A549 (cell line): ENCODE results near the gene PHACTR2. TPM values are rescaled to one million over a fixed set of nuclear protein-coding genes. Genes with fewer than 3 reads are reported as not detected.

Experiments
- ATAC-seq, 2 experiments: fragments of 200-7000 bp in 1 of 2; fragments of >200 bp in 1 of 2; cut with Nextera tagmentation in 1 of 2; cut with Tn5 transposase in 1 of 2; 3 replicates each; pipeline versions ENCODE4 v1.8.0 to v1.9.1; 2018 to 2020; ENCODE audit warnings: mild to moderate bottlenecking in 1 of 2, moderate library complexity in 1 of 2
- CTCF ChIA-PET: fragments of 300-600 bp; sonication (Branson Sonifier 250); formaldehyde crosslinking; extraction: SDS; loops from one replicate; lab custom pipeline; 2021; ENCODE audit warnings: antibody characterized with exemption, inconsistent platforms; lab: Yijun Ruan, JAX
- POLR2A ChIA-PET: fragments of 350-600 bp; formaldehyde crosslinking; extraction: SDS; loops from one replicate; lab custom pipeline; 2021; ENCODE audit warnings: antibody characterized with exemption, inconsistent platforms; lab: Yijun Ruan, JAX
- DNase-seq, 2 experiments: peaks; one replicate each; pipeline versions ENCODE4 v3.0.0 to v3.0.0-alpha.2; 2011 to 2016; ENCODE audit warnings: low read depth in 1 of 2, low spot score in 1 of 2
- FAIRE-seq: peaks from 2 replicates; lab custom pipeline; 2011; peaks lifted over from hg19 to GRCh38; lab: Jason Lieb, UNC
- H3K27ac ChIP-seq, 2 experiments: fragments of >200 bp; sonication (Bioruptor Twin); formaldehyde crosslinking; 3 replicates each; pipeline ENCODE4 v1.5.1; 2016 to 2017
- H3K4me1 ChIP-seq: fragments of >200 bp; sonication (Bioruptor Twin); formaldehyde crosslinking; 3 replicates; pipeline ENCODE4 v1.6.1; 2016
- H3K4me2 ChIP-seq: fragments of >200 bp; sonication (Bioruptor Twin); formaldehyde crosslinking; 3 replicates; pipeline ENCODE4 v1.6.1; 2016
- H3K4me3 ChIP-seq: fragments of >200 bp; sonication (Bioruptor Twin); formaldehyde crosslinking; 3 replicates; pipeline ENCODE4 v1.5.1; 2016
- H3K9me3 ChIP-seq: fragments of >200 bp; sonication (Bioruptor Twin); formaldehyde crosslinking; 3 replicates; pipeline ENCODE4 v1.6.1; 2016
- BCL3 ChIP-seq: fragments of >200 bp; sonication (Bioruptor Twin); formaldehyde crosslinking; IDR thresholded peaks from 3 replicates; pipeline ENCODE4 v1.6.1; 2016
- CBX8 ChIP-seq: fragments of 200-600 bp; sonication (generic); IDR thresholded peaks from 2 replicates; pipeline ENCODE4 v1.6.1; 2016
- CHD2 ChIP-seq: fragments of 150-350 bp; IDR thresholded peaks from 2 replicates; pipeline ENCODE4 v1.6.1; 2014; ENCODE audit warnings: low read length; ENCODE audit not compliant: partially characterized antibody
- CHD4 ChIP-seq: fragments of 200-600 bp; sonication (generic); IDR thresholded peaks from 2 replicates; pipeline ENCODE4 v1.6.1; 2016; ENCODE audit warnings: antibody characterized with exemption, mild to moderate bottlenecking, borderline replicate concordance
- E2F6 ChIP-seq: IDR thresholded peaks from 2 replicates; pipeline ENCODE4 v1.6.1; 2012; ENCODE audit warnings: low read depth, borderline replicate concordance
- EHF ChIP-seq: fragments of 250-450 bp; sonication (Bioruptor Pico); IDR thresholded peaks from 2 replicates; pipeline ENCODE4 v1.5.0; 2020; ENCODE audit warnings: mild to moderate bottlenecking
- ELK1 ChIP-seq: fragments of 150-350 bp; IDR thresholded peaks from 2 replicates; pipeline ENCODE4 v1.6.1; 2014; ENCODE audit warnings: low read depth, mild to moderate bottlenecking, low read length
- GATA3 ChIP-seq: IDR thresholded peaks from 2 replicates; pipeline ENCODE4 v1.6.1; 2012; ENCODE audit warnings: borderline replicate concordance
- HOXA7 ChIP-seq: fragments of 250-450 bp; sonication (Bioruptor Pico); IDR thresholded peaks from 2 replicates; pipeline ENCODE4 v1.5.0; 2020; ENCODE audit warnings: mild to moderate bottlenecking, moderate library complexity
- MAFK ChIP-seq: fragments of 450-650 bp; IDR thresholded peaks from 2 replicates; pipeline ENCODE4 v1.6.1; 2014; ENCODE audit not compliant: partially characterized antibody
- MYC ChIP-seq: IDR thresholded peaks from 2 replicates; pipeline ENCODE4 v1.6.1; 2012; ENCODE audit warnings: mild to moderate bottlenecking, inconsistent platforms, low read length, improper control_type of control experiment, borderline replicate concordance
- NR3C1 ChIP-seq: fragments of >200 bp; sonication (Bioruptor Twin); formaldehyde crosslinking; IDR thresholded peaks from 3 replicates; pipeline ENCODE4 v1.6.1; 2017
- PHF8 ChIP-seq: fragments of 200-600 bp; sonication (generic); IDR thresholded peaks from 2 replicates; pipeline ENCODE4 v1.6.1; 2016; ENCODE audit warnings: low read depth, mild to moderate bottlenecking, antibody characterized with exemption, moderate library complexity, borderline replicate concordance
- POLR2AphosphoS2 ChIP-seq: conservative IDR thresholded peaks from 2 replicates; pipeline ENCODE4 v1.6.1; 2012; ENCODE audit warnings: low read length, improper control_type of control experiment, inconsistent platforms
- RARB ChIP-seq: fragments of 250-450 bp; sonication (Bioruptor Pico); IDR thresholded peaks from 2 replicates; pipeline ENCODE4 v1.8.0; 2021; ENCODE audit warnings: mild to moderate bottlenecking, moderate library complexity
- RFX5 ChIP-seq: fragments of 450-650 bp; IDR thresholded peaks from 2 replicates; pipeline ENCODE4 v1.7.1; 2014; ENCODE audit warnings: antibody characterized with exemption, mild to moderate bottlenecking, moderate library complexity
- SREBF2 ChIP-seq: fragments of 450-650 bp; IDR thresholded peaks from 2 replicates; pipeline ENCODE4 v1.6.1; 2014; ENCODE audit warnings: mild to moderate bottlenecking, moderate library complexity
- WGBS: methylation state at CpG from one replicate; pipeline ENCODE4 v1.1.6; 2017; ENCODE audit errors: missing lambda C conversion rate; 5-methylcytosine and 5-hydroxymethylcytosine counted together
- polyA plus RNA-seq, 4 experiments: library from polyadenylated mRNA; depleted of rRNA in 3 of 4; stranded (reverse); fragments of >200 nt; fragmentation: RNase III in 1 of 4; extraction: RNeasy Plus Mini Kit Qiagen cat#74134 plus additional on column Dnase treatment in 1 of 4; gene quantifications; 2 replicates in 3 of 4; 3 replicates in 1 of 4; pipeline ENCODE4 v1.2.3, GENCODE V29; 2011 to 2017
- TF ChIP-seq, protein P1 (sequence below): fragments of >200 bp; sonication (Bioruptor Twin); formaldehyde crosslinking; IDR thresholded peaks from 3 replicates; pipeline ENCODE4 v1.5.1; 2016
- TF ChIP-seq, protein P2 (sequence below): fragments of 200-600 bp; sonication (generic); IDR thresholded peaks from 2 replicates; pipeline ENCODE4 v1.6.1; 2016; ENCODE audit warnings: antibody characterized with exemption, mild to moderate bottlenecking, moderate library complexity

The PHACTR2 gene
- polyA plus RNA-seq, 2 of the 4 experiments (the other 2 are of a cell fraction): 2.5 to 10.4 TPM

- TF ChIP-seq BCL3 (no peak), MYC (no peak), NR3C1 (no peak), GATA3 (no peak), POLR2AphosphoS2 (no peak), EHF (CRISPR knock-in tag) (no peak), RARB (CRISPR knock-in tag) (no peak), ELK1 (no peak), MAFK (no peak), PHF8 (no peak)
These were observed 31.1 kb downstream of the PHACTR2 start (continued) for GRCh38 chr6:143708889-143709288.

GRCh38 chr6:143711714-143712113 is 33.9 kb downstream of the PHACTR2 start:
- 96% methylated on average over 3 of the region's 3 CpGs for WGBS
- no peaks in the 10 kb centered on the region for H3K9me3 ChIP-seq
- no peaks in the 10 kb centered on the region for H3K4me1 ChIP-seq
- H3K4me2 ChIP-seq: no peak overlapping the region
- DNase-seq: no peak
- no peak for TF ChIP-seq CBX8
- no peak for TF ChIP-seq E2F6
- TF ChIP-seq, protein P1, sequence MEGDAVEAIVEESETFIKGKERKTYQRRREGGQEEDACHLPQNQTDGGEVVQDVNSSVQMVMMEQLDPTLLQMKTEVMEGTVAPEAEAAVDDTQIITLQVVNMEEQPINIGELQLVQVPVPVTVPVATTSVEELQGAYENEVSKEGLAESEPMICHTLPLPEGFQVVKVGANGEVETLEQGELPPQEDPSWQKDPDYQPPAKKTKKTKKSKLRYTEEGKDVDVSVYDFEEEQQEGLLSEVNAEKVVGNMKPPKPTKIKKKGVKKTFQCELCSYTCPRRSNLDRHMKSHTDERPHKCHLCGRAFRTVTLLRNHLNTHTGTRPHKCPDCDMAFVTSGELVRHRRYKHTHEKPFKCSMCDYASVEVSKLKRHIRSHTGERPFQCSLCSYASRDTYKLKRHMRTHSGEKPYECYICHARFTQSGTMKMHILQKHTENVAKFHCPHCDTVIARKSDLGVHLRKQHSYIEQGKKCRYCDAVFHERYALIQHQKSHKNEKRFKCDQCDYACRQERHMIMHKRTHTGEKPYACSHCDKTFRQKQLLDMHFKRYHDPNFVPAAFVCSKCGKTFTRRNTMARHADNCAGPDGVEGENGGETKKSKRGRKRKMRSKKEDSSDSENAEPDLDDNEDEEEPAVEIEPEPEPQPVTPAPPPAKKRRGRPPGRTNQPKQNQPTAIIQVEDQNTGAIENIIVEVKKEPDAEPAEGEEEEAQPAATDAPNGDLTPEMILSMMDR: no peak
- TF ChIP-seq, protein P2, sequence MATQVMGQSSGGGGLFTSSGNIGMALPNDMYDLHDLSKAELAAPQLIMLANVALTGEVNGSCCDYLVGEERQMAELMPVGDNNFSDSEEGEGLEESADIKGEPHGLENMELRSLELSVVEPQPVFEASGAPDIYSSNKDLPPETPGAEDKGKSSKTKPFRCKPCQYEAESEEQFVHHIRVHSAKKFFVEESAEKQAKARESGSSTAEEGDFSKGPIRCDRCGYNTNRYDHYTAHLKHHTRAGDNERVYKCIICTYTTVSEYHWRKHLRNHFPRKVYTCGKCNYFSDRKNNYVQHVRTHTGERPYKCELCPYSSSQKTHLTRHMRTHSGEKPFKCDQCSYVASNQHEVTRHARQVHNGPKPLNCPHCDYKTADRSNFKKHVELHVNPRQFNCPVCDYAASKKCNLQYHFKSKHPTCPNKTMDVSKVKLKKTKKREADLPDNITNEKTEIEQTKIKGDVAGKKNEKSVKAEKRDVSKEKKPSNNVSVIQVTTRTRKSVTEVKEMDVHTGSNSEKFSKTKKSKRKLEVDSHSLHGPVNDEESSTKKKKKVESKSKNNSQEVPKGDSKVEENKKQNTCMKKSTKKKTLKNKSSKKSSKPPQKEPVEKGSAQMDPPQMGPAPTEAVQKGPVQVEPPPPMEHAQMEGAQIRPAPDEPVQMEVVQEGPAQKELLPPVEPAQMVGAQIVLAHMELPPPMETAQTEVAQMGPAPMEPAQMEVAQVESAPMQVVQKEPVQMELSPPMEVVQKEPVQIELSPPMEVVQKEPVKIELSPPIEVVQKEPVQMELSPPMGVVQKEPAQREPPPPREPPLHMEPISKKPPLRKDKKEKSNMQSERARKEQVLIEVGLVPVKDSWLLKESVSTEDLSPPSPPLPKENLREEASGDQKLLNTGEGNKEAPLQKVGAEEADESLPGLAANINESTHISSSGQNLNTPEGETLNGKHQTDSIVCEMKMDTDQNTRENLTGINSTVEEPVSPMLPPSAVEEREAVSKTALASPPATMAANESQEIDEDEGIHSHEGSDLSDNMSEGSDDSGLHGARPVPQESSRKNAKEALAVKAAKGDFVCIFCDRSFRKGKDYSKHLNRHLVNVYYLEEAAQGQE: no peak
- no peak for TF ChIP-seq CHD2
- TF ChIP-seq RFX5: no peak
- TF ChIP-seq HOXA7 (CRISPR knock-in tag): no peak
- no peak for TF ChIP-seq CHD4
- TF ChIP-seq SREBF2: no peak
- TF ChIP-seq, all 56 proteins: peak for 0
- POLR2A ChIA-PET: no interaction called here
- ATAC-seq (no peak), FAIRE-seq (no peak)
- H3K27ac ChIP-seq: no peak overlapping the region
- H3K4me3 ChIP-seq: no peak overlapping the region
- CTCF ChIA-PET: no interaction called here
